ENCODE data around the gene DOK5.
"Not testable (repeated sequence)": the region's sequence is repeated elsewhere in the genome, so short reads cannot be mapped to it uniquely, and the experiment has no call there.

Gene DOK5

GRCh38 chr20:54476169-54477009 is 996 bp downstream of the DOK5 start:
- TF ChIP-seq, protein P1, sequence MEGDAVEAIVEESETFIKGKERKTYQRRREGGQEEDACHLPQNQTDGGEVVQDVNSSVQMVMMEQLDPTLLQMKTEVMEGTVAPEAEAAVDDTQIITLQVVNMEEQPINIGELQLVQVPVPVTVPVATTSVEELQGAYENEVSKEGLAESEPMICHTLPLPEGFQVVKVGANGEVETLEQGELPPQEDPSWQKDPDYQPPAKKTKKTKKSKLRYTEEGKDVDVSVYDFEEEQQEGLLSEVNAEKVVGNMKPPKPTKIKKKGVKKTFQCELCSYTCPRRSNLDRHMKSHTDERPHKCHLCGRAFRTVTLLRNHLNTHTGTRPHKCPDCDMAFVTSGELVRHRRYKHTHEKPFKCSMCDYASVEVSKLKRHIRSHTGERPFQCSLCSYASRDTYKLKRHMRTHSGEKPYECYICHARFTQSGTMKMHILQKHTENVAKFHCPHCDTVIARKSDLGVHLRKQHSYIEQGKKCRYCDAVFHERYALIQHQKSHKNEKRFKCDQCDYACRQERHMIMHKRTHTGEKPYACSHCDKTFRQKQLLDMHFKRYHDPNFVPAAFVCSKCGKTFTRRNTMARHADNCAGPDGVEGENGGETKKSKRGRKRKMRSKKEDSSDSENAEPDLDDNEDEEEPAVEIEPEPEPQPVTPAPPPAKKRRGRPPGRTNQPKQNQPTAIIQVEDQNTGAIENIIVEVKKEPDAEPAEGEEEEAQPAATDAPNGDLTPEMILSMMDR (IDR thresholded peaks at IDR 0.05; ENCODE audit: borderline replicate concordance, insufficient read depth, low read depth, low read length): no peak
- H3K4me3 ChIP-seq (ENCODE audit: low read depth, low read length): no peak overlapping the region

- H3K4me3 ChIP-seq (ENCODE audit: low read depth, low read length): no peak overlapping the region
- TF ChIP-seq, protein P1 (IDR thresholded peaks at IDR 0.05; ENCODE audit: borderline replicate concordance, insufficient read depth, low read depth, low read length): no peak
These were observed 2.0 kb downstream of the DOK5 start for GRCh38 chr20:54477191-54477955.

GRCh38 chr20:54479138-54479906 is 3.9 kb downstream of the DOK5 start:
- no peak overlapping the region for H3K4me3 ChIP-seq (ENCODE audit: low read depth, low read length)
- TF ChIP-seq, protein P1 (IDR thresholded peaks at IDR 0.05; ENCODE audit: borderline replicate concordance, insufficient read depth, low read depth, low read length): 0 out of 2 replicates have a peak, but pooled peaks have one; percentile 8

DNA sequence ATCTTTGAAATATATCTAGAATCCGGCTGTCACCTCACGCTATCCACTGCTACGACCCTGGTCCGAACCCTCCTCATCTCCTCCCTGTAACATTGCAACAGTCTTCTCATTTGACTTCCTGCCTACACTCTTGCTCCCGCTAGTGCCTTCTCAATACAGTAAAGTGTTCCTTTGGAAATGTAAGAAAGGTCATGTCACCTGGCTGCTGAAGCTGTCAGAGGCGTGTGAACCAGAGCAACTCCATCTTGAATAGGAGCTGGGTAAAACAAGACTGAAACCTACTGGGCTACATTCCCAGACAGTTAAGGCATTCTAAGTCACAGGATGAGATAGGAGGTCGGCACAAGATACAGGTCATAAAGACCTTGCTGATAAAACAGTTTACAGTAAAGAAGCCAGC is 4.5 kb downstream of the DOK5 start:
- not testable (repeated sequence) for H3K4me3 ChIP-seq (ENCODE audit: low read depth, low read length)

DNA sequence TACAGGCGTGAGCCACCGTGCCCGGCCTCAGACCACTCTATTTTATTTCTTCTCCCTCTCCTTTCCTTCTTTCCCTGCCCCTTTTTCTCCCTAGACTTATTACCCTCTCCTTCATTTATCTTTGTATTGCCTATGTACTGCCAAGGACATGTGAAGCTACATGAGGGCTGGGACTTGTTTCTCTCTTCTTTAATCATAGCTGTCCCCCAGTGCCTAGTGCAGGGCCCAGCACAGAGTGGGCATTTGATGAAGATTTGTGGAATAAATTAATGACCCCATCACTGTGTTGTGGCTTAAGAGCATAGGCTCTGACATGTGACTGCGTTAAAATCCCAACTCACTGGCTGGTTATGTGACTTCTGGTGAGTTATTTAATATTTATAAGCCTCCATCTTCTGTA is 6.0 kb downstream of the DOK5 start:
- TF ChIP-seq, protein P1 (IDR thresholded peaks at IDR 0.05; ENCODE audit: borderline replicate concordance, insufficient read depth, low read depth, low read length): no peak

GRCh38 chr20:54485631-54486030 is 10.2 kb downstream of the DOK5 start:
- TF ChIP-seq, protein P1 (IDR thresholded peaks at IDR 0.05; ENCODE audit: borderline replicate concordance, insufficient read depth, low read depth, low read length): no peak
- H3K4me3 ChIP-seq (ENCODE audit: low read depth, low read length): no peak overlapping the region

More for the DNA sequence above, 6.0 kb downstream of the DOK5 start:
- no peak overlapping the region for H3K4me3 ChIP-seq (ENCODE audit: low read depth, low read length)

- H3K4me3 ChIP-seq (ENCODE audit: low read depth, low read length): no peak overlapping the region
- TF ChIP-seq, protein P1 (IDR thresholded peaks at IDR 0.05; ENCODE audit: borderline replicate concordance, insufficient read depth, low read depth, low read length): no peak
These were observed 11.2 kb downstream of the DOK5 start for GRCh38 chr20:54486585-54486984.
